Measurements from ENCODE around the gene THAP3. TPM values are rescaled to one million over a fixed set of nuclear protein-coding genes. Genes with fewer than 3 reads are reported as not detected.

Gene THAP3
- total and polyA plus RNA-seq, 9 of the 15 experiments (the other 6 are each of a cell fraction or from before 2014, with no cell fraction given), result 1.9 to 31.2 (median 18.2) TPM

GRCh38 chr1:6585081-6585722, 39.5 kb upstream of the THAP3 start (continued):
- TF ChIP-seq, protein P1, sequence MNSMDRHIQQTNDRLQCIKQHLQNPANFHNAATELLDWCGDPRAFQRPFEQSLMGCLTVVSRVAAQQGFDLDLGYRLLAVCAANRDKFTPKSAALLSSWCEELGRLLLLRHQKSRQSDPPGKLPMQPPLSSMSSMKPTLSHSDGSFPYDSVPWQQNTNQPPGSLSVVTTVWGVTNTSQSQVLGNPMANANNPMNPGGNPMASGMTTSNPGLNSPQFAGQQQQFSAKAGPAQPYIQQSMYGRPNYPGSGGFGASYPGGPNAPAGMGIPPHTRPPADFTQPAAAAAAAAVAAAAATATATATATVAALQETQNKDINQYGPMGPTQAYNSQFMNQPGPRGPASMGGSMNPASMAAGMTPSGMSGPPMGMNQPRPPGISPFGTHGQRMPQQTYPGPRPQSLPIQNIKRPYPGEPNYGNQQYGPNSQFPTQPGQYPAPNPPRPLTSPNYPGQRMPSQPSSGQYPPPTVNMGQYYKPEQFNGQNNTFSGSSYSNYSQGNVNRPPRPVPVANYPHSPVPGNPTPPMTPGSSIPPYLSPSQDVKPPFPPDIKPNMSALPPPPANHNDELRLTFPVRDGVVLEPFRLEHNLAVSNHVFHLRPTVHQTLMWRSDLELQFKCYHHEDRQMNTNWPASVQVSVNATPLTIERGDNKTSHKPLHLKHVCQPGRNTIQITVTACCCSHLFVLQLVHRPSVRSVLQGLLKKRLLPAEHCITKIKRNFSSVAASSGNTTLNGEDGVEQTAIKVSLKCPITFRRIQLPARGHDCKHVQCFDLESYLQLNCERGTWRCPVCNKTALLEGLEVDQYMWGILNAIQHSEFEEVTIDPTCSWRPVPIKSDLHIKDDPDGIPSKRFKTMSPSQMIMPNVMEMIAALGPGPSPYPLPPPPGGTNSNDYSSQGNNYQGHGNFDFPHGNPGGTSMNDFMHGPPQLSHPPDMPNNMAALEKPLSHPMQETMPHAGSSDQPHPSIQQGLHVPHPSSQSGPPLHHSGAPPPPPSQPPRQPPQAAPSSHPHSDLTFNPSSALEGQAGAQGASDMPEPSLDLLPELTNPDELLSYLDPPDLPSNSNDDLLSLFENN (IDR thresholded peaks at IDR 0.05; ENCODE audit: low read depth in 2 of 2, low read length in 2 of 2), result no peak
- TF ChIP-seq, protein P2, sequence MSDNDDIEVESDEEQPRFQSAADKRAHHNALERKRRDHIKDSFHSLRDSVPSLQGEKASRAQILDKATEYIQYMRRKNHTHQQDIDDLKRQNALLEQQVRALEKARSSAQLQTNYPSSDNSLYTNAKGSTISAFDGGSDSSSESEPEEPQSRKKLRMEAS (CRISPR knock-in tag; IDR thresholded peaks at IDR 0.05), result peak; percentile 70
- TF ChIP-seq XRCC5 (IDR thresholded peaks at IDR 0.05; ENCODE audit: low read depth, low read length) (no peak), OTX1 (CRISPR knock-in tag; IDR thresholded peaks at IDR 0.05) (0 out of 2 replicates have a peak, but pooled peaks have one; percentile 56)

GRCh38 chr1:6585841-6586240, 38.8 kb upstream of the THAP3 start:
- Histone ChIP-seq H3K27me3 (ENCODE audit: control insufficient read depth in 2 of 2, insufficient read depth in 2 of 2, low read length in 2 of 2) (no peaks in the 10 kb centered on the region), H3K79me2 (ENCODE audit: control insufficient read depth, insufficient read depth, low read length) (peaks cover 34% of the 10 kb centered on the region), H4K20me1 (replicated peaks; ENCODE audit: control insufficient read depth, insufficient read depth, low read length) (peaks cover 33% of the 10 kb centered on the region), H3K4me3 (no peak overlapping the region), H3K9ac (ENCODE audit: insufficient read depth in 1 of 2, low read depth in 2 of 2, low read length in 2 of 2) (peak overlapping the region in 1 of 2 experiments; percentile 82; a peak in 1 of 4 replicates), H3K27ac (ENCODE audit: extremely low read depth, low read depth, low read length) (no peak overlapping the region), H3K4me1 (replicated peaks in 1 of 2; ENCODE audit: control insufficient read depth in 2 of 2, insufficient read depth in 2 of 2, low read length in 2 of 2) (peaks cover 33 to 66% of the 10 kb centered on the region in 2 experiments; a peak in 4 of 5 replicates), H3K9me3 (replicated peaks; ENCODE audit: control insufficient read depth, insufficient read depth, low read depth, low read length) (no peaks in the 10 kb centered on the region), H3K36me3 (ENCODE audit: control insufficient read depth, insufficient read depth, low read length) (peaks cover 74% of the 10 kb centered on the region; the same call in 2 of the 3 replicates), H3K9me1 (ENCODE audit: control insufficient read depth, insufficient read depth, low read length) (peaks cover 19% of the 10 kb centered on the region), H3K4me2 (ENCODE audit: insufficient read depth, low read length) (no peak overlapping the region), H2AFZ (ENCODE audit: low read depth, low read length) (no peak overlapping the region)
- no TSS peak for BruUV-seq (replicated peaks)
- no peak for DNase-seq (ENCODE audit: extremely low read depth in 1 of 4, low spot score in 3 of 4)
- no peak for FAIRE-seq
- no peak for ATAC-seq
- intact Hi-C loops (cut with micrococcal nuclease) (no loop called here), in situ Hi-C loops (cut with MboI) (no loop called here)
- WGBS (ENCODE audit: insufficient coverage, low coverage, missing lambda C conversion rate), result 97% methylated on average over 7 of the region's 7 CpGs
- POLR2A ChIA-PET, result interaction anchor here (0.7 to 13.4 kb wide), 2 partner anchors 14 to 86 kb away, joined by 3 to 221 read pairs; partner anchors contain the start of gene KLHL21
- no peak for TF ChIP-seq EHMT2 (IDR thresholded peaks at IDR 0.05)
- CTCF ChIA-PET (ENCODE audit: low intra/inter-chr PET ratio), result no interaction called here

Data from K562 (cell line).